ENCODE measurements around the gene MAU2. TPM values are rescaled to one million over a fixed set of nuclear protein-coding genes. Genes with fewer than 3 reads are reported as not detected.
A peak's percentile ranks its signal among the peaks of the same experiment; 100 is the strongest.

Gene MAU2
- total and polyA plus RNA-seq, 11 donors, result 15.7 to 46.4 (median 29.0) TPM

- DNase-seq (no peak), ATAC-seq (no peak)
- TF ChIP-seq CTCF (IDR thresholded peaks at IDR 0.05) (no peak), POLR2A (IDR thresholded peaks at IDR 0.05) (no peak)
- intact Hi-C loops (cut with DNase I), result loop anchor here in 3 of 10 donors (5.0 to 10.0 kb wide), 2 partner anchors 36 to 62 kb away; no protein-coding TSS in a partner anchor
- H3K36me3 ChIP-seq, result no peaks in the 10 kb centered on the region
- 88 to 93% (median 89%) methylated on average over 11 of the region's 11 CpGs for WGBS, 4 donors
- H3K9me3 ChIP-seq, result no peaks in the 10 kb centered on the region
- H3K27ac ChIP-seq, result peak overlapping the region in 1 of 12 donors; percentile 2
- H3K27me3 ChIP-seq, result no peaks in the 10 kb centered on the region
- H3K4me1 ChIP-seq, result peaks cover 6 to 57% (median 29%) of the 10 kb centered on the region in 12 donors
- no peak overlapping the region for H3K4me3 ChIP-seq
Measured at GRCh38 chr19:19402656-19403372, 82.2 kb downstream of the MAU2 start.

- Histone ChIP-seq H3K4me3 (no peak overlapping the region), H3K9me3 (no peaks in the 10 kb centered on the region), H3K27ac (peak overlapping the region in 1 of 12 donors; percentile 2), H3K36me3 (no peaks in the 10 kb centered on the region), H3K27me3 (no peaks in the 10 kb centered on the region), H3K4me1 (peaks cover 6 to 63% (median 32%) of the 10 kb centered on the region in 12 donors)
- TF ChIP-seq POLR2A (IDR thresholded peaks at IDR 0.05) (no peak), CTCF (IDR thresholded peaks at IDR 0.05) (no peak)
- 73 to 86% (median 78%) methylated on average over 5 of the region's 5 CpGs for WGBS, 4 donors
- DNase-seq (no peak), ATAC-seq (no peak)
- intact Hi-C loops (cut with DNase I), result loop anchor here in 3 of 10 donors (5.0 to 10.0 kb wide), 2 partner anchors 36 to 61 kb away; no protein-coding TSS in a partner anchor
Measured at GRCh38 chr19:19403373-19403901, 82.8 kb downstream of the MAU2 start.

GRCh38 chr19:19404879-19405860, 84.5 kb downstream of the MAU2 start, which contains the start of gene GATAD2A:
TSS of gene GATAD2A (plus strand) at chr19:19405675. CDS start at chr19:19465346, 59,671 bp downstream.
- peak in 11 of 12 donors; percentile 6 to 72 (median 52) for TF ChIP-seq CTCF (IDR thresholded peaks at IDR 0.05)
- TF ChIP-seq POLR2A (IDR thresholded peaks at IDR 0.05), result peak in 1 of 2 donors; percentile 62
- H3K36me3 ChIP-seq, result no peaks in the 10 kb centered on the region
- DNase-seq (peak; percentile 95 to 98 (median 95)), ATAC-seq (peak; percentile 90 to 96 (median 95))
- peaks cover 4 to 68% (median 37%) of the 10 kb centered on the region in 12 donors for H3K4me1 ChIP-seq
- H3K4me3 ChIP-seq, result peak within 1 kb of the TSS; percentile 66 to 100 (median 94)
- H3K9me3 ChIP-seq, result no peaks in the 10 kb centered on the region
- H3K27me3 ChIP-seq, result no peaks in the 10 kb centered on the region
- H3K27ac ChIP-seq, result peak within 1 kb of the TSS; percentile 63 to 95 (median 90)
- intact Hi-C loops (cut with DNase I), result loop anchor here in 7 of 10 donors (1.0 to 10.0 kb wide), 10 partner anchors 20 to 87 kb away; no protein-coding TSS in a partner anchor
- WGBS, 4 donors, result 1 to 4% (median 2%) methylated on average over 28 to 90 of the region's 90 CpGs
